Measurements from ENCODE around the gene DSCAM. TPM values are rescaled to one million over a fixed set of nuclear protein-coding genes. Genes with fewer than 3 reads are reported as not detected.

Gene DSCAM
- total RNA-seq, 1 experiment from 2014 or later, result not detected

DNA sequence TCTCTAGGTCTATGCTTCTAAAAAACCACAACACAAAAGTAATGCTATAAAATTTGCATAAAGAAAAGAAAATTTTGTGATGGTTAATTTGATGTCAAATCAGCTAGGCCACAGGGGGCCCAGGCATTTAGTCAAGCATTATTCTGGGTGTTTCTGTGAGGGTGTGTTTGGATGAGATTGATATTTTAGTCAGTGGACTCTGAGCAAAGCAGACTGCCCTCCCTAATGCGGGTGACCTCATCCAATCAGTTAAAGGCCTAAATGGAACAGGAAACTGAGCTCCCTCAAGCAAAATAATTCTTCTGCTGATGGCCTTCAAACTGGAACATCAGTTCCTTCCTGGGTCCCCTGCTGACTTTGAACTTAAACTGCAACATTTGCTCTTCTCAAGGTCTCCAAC is 358.0 kb downstream of the DSCAM start:
- no TSS peak for BruUV-seq (replicated peaks)
- Histone ChIP-seq H3K27ac (ENCODE audit: low read depth, low read length) (no peak overlapping the region), H3K27me3 (ENCODE audit: insufficient read depth, low read length) (no peaks in the 10 kb centered on the region), H3K79me2 (ENCODE audit: insufficient read depth, low read length) (no peaks in the 10 kb centered on the region), H2AFZ (ENCODE audit: low read depth, low read length, poor library complexity, severe bottlenecking) (no peak overlapping the region), H3K9me2 (ENCODE audit: insufficient read depth) (no peaks in the 10 kb centered on the region), H3K9me3 (ENCODE audit: control insufficient read depth in 1 of 2, insufficient read depth in 1 of 2, low read depth in 1 of 2, low read length in 2 of 2) (peaks cover 14 to 32% of the 10 kb centered on the region in 2 experiments; a peak in 2 of 4 replicates), H3K4me2 (ENCODE audit: low read length) (no peak overlapping the region), H3K4me1 (ENCODE audit: control insufficient read depth in 1 of 2, insufficient read depth in 2 of 2, low read length in 2 of 2) (no peaks in the 10 kb centered on the region), H3K36me3 (ENCODE audit: control insufficient read depth in 1 of 2, insufficient read depth in 2 of 2, low read length in 2 of 2) (no peaks in the 10 kb centered on the region), H3K9ac (ENCODE audit: low read length) (no peak overlapping the region), H3K4me3 (replicated peaks in 1 of 2; ENCODE audit: low read depth in 1 of 2, low read length in 2 of 2) (no peak overlapping the region), H4K20me1 (ENCODE audit: insufficient read depth) (no peaks in the 10 kb centered on the region)
- no peak for ATAC-seq
- ChIA-PET CTCF (no interaction called here), POLR2A (no interaction called here), RAD21 (ENCODE audit: low non-redundant PET in 1 of 2, low total read pairs in 2 of 2, uncharacterized antibody in 2 of 2, unreplicated experiment in 2 of 2) (no interaction called here)
- intact Hi-C loops (cut with micrococcal nuclease), result no loop called here
- no peak for DNase-seq (ENCODE audit: low read depth, low spot score)
- TF ChIP-seq, protein P1, sequence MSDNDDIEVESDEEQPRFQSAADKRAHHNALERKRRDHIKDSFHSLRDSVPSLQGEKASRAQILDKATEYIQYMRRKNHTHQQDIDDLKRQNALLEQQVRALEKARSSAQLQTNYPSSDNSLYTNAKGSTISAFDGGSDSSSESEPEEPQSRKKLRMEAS (IDR thresholded peaks at IDR 0.05), result no peak

DNA sequence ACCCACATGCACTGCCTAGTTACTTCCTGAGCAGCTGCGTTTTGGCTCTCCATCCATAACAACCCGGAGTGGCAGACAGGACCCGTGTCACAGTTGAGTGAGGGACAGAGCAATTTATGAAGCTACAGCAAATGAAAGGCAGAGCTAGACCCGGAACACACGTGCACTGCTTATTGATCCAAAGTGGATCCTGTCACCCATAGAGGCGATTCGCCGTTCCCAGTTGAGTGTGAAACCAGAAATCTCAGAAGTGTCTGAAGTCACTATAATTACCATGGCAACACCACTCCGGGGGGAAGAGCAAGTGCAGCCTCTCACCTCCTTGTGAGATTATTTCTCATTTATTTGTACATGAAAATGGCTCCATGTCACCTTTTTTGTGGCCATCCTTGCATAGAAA is 365.2 kb downstream of the DSCAM start:
- ATAC-seq (no peak), DNase-seq (ENCODE audit: low read depth, low spot score) (no peak)
- no peak overlapping the region for H2AFZ ChIP-seq (ENCODE audit: low read depth, low read length, poor library complexity, severe bottlenecking)
- ChIA-PET CTCF (no interaction called here), RAD21 (ENCODE audit: low non-redundant PET in 1 of 2, low total read pairs in 2 of 2, uncharacterized antibody in 2 of 2, unreplicated experiment in 2 of 2) (no interaction called here), POLR2A (no interaction called here)
- H3K4me1 ChIP-seq (ENCODE audit: control insufficient read depth in 1 of 2, insufficient read depth in 2 of 2, low read length in 2 of 2), result no peaks in the 10 kb centered on the region
- no peaks in the 10 kb centered on the region for H3K79me2 ChIP-seq (ENCODE audit: insufficient read depth, low read length)
- H3K27ac ChIP-seq (ENCODE audit: low read depth, low read length), result no peak overlapping the region
- H3K27me3 ChIP-seq (ENCODE audit: insufficient read depth, low read length), result no peaks in the 10 kb centered on the region
- H3K4me3 ChIP-seq (replicated peaks in 1 of 2; ENCODE audit: low read depth in 1 of 2, low read length in 2 of 2), result no peak overlapping the region
- peaks cover 16 to 27% of the 10 kb centered on the region in 2 experiments; a peak in 3 of 4 replicates for H3K9me3 ChIP-seq (ENCODE audit: control insufficient read depth in 1 of 2, insufficient read depth in 1 of 2, low read depth in 1 of 2, low read length in 2 of 2)
- no peak for TF ChIP-seq YY1 (IDR thresholded peaks at IDR 0.05; ENCODE audit: extremely low read depth, insufficient replicate concordance, low read depth, low read length)
- TF ChIP-seq POLR2AphosphoS5 (IDR thresholded peaks at IDR 0.05; ENCODE audit: low read depth, low read length), result no peak
- TF ChIP-seq, protein P2, sequence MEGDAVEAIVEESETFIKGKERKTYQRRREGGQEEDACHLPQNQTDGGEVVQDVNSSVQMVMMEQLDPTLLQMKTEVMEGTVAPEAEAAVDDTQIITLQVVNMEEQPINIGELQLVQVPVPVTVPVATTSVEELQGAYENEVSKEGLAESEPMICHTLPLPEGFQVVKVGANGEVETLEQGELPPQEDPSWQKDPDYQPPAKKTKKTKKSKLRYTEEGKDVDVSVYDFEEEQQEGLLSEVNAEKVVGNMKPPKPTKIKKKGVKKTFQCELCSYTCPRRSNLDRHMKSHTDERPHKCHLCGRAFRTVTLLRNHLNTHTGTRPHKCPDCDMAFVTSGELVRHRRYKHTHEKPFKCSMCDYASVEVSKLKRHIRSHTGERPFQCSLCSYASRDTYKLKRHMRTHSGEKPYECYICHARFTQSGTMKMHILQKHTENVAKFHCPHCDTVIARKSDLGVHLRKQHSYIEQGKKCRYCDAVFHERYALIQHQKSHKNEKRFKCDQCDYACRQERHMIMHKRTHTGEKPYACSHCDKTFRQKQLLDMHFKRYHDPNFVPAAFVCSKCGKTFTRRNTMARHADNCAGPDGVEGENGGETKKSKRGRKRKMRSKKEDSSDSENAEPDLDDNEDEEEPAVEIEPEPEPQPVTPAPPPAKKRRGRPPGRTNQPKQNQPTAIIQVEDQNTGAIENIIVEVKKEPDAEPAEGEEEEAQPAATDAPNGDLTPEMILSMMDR (IDR thresholded peaks at IDR 0.05 in 2 of 3, conservative IDR thresholded peaks at IDR 0.05 in 1 of 3; ENCODE audit: borderline replicate concordance in 1 of 3, insufficient read depth in 1 of 3, low read depth in 2 of 3, low read length in 2 of 3), result no peak
- TF ChIP-seq TCF7L2 (IDR thresholded peaks at IDR 0.05; ENCODE audit: borderline replicate concordance, extremely low read depth, insufficient read depth, insufficient read length), result no peak
- no peak for TF ChIP-seq EGR1 (IDR thresholded peaks at IDR 0.05; ENCODE audit: low read depth)
- TF ChIP-seq EZH2phosphoT487 (IDR thresholded peaks at IDR 0.05; ENCODE audit: borderline replicate concordance), result no peak
- no peak for TF ChIP-seq JUND (IDR thresholded peaks at IDR 0.05)
- TF ChIP-seq CBX3 (IDR thresholded peaks at IDR 0.05; ENCODE audit: low read depth), result no peak
- TF ChIP-seq, protein P3, sequence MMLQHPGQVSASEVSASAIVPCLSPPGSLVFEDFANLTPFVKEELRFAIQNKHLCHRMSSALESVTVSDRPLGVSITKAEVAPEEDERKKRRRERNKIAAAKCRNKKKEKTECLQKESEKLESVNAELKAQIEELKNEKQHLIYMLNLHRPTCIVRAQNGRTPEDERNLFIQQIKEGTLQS (IDR thresholded peaks at IDR 0.05), result no peak
- no peak for TF ChIP-seq ZFX (IDR thresholded peaks at IDR 0.05)
- TF ChIP-seq, protein P1 (IDR thresholded peaks at IDR 0.05), result no peak
- no peak for TF ChIP-seq SIN3A (IDR thresholded peaks at IDR 0.05; ENCODE audit: low read depth)
- no peak for TF ChIP-seq SP1 (IDR thresholded peaks at IDR 0.05; ENCODE audit: low read depth)
- H3K9ac ChIP-seq (ENCODE audit: low read length), result no peak overlapping the region
- intact Hi-C loops (cut with micrococcal nuclease), result no loop called here
- H3K36me3 ChIP-seq (ENCODE audit: control insufficient read depth in 1 of 2, insufficient read depth in 2 of 2, low read length in 2 of 2), result no peaks in the 10 kb centered on the region
- H3K9me2 ChIP-seq (ENCODE audit: insufficient read depth), result no peaks in the 10 kb centered on the region
- no peak overlapping the region for H3K4me2 ChIP-seq (ENCODE audit: low read length)
- no TSS peak for BruUV-seq (replicated peaks)
- H4K20me1 ChIP-seq (ENCODE audit: insufficient read depth), result no peaks in the 10 kb centered on the region

Measured in HCT116 (cell line).